ENCODE measurements around the gene SLC9A1. TPM values are rescaled to one million over a fixed set of nuclear protein-coding genes. Genes with fewer than 3 reads are reported as not detected.
"Not testable (repeated sequence)": the region's sequence is repeated elsewhere in the genome, so short reads cannot be mapped to it uniquely, and the experiment has no call there.

Gene SLC9A1
- 10 to 100 TPM; 16.0 to 17.8 TPM for total RNA-seq

DNA sequence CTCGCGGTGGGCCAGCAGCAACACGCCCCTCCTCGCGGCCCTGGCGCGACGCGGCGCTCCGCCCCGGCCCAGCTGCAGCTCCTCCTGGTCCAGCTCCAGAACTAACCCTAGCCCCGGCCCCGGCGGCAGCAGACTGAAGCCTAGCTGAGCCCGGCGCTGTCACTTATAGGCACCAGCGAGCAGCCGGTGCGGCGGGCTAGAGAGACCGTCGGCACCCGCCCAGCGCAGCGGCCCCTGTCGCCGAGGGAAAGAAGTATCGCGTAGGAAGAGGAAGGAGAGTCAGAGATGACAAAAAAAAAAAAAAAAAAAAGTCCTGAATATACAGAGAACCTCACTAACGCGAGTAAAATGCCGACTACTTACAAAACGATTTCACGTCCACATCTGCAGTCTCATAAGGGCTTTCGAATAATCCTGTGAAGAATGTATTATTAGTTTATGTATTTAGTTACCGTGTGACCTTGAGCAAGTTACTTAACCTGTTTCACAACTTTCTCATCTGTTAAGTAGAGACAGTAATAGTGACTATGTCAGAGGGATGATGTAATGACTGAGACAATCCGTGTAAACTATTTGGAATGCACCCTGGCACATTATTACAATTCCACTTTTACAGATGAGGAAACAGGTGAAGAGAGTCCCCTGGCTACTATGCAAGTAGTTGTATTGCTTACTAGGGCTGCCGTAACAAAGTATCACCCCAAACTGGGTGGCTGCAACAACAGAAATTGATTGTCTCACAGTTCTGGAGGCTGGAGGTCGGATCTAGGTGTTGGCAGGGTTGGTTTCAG lies at the start of gene SLC9A1:
TSS of gene SLC9A1 (minus strand) at position 135 of the 791 bp plus-strand sequence. CDS start 791 bp downstream, outside the sequence.
- Mint-ChIP-seq H3K36me3 (peaks cover 2% of the 10 kb centered on the region), H3K9me3 (no peaks in the 10 kb centered on the region), H3K4me3 (peak within 1 kb of the TSS; percentile 83), H3K27ac (peak within 1 kb of the TSS; percentile 97), H3K4me1 (ENCODE audit: low read depth) (peaks cover 42% of the 10 kb centered on the region), H3K27me3 (no peaks in the 10 kb centered on the region)
- ChIA-PET POLR2A (interaction anchor here (0.6 to 5.8 kb wide), 11 partner anchors 9 to 617 kb away, joined by 3 to 97 read pairs (median 4); partner anchors contain the start of genes STX12 and WDTC1), CTCF (interaction anchor here (0.5 to 2.5 kb wide), 26 partner anchors 9 to 326 kb away, joined by 3 to 18 read pairs (median 3); partner anchors contain the start of genes GPATCH3 and SYTL1)
- intact Hi-C loops (cut with micrococcal nuclease), result loop anchor here (1.0 to 2.0 kb wide), 4 partner anchors 16 to 167 kb away; partner anchors contain the start of genes TMEM222 and WDTC1
- peak; percentile 93 for DNase-seq

DNA sequence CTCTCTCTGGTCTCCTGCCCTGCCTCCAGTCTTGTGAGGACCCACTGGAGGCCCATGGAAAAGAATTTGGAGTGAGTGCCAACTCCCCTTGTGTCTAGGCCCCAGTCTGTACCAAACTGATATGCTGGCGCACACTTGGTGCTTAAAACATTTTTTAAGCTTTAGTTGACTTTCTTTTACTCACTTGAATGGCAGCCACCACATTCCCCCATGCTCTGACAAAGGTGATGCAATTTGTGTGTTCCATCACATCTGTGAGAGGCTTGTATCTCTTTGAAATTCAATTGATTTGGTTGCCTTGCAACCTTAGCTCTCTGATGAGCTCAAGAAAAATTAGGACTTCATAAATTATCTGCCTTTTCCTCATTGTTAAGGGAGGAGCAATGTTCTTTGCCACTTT lies 49.0 kb upstream of the SLC9A1 start:
- Mint-ChIP-seq H3K4me3 (no peak overlapping the region), H3K36me3 (no peaks in the 10 kb centered on the region), H3K27me3 (peaks cover 5% of the 10 kb centered on the region), H3K4me1 (ENCODE audit: low read depth) (no peaks in the 10 kb centered on the region), H3K27ac (no peak overlapping the region), H3K9me3 (no peaks in the 10 kb centered on the region)
- no peak for DNase-seq
- intact Hi-C loops (cut with micrococcal nuclease), result no loop called here
- POLR2A ChIA-PET, result no interaction called here
- CTCF ChIA-PET, result interaction anchor here (0.6 to 1.8 kb wide), 3 partner anchors 21 to 158 kb away, joined by 3 to 4 read pairs (median 3); no protein-coding TSS in a partner anchor

DNA sequence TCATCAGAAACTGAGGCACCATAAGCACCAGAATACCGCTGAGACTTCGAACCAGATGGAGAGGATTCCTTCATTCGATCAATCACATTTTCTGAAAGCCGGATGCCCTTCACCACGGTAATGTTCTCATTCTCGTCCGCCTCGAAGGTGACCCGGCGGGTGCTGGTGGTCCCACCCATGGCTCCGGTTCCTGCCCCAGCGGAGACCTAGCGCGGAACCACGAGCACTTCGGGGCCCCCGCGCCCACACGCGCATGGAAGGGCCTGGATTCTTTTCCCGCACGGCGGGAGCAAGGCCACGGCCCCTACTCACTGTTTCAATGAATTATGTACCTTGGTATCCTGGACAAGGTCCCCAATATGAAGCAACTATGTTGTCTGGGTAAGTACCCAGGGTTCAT lies 46.4 kb upstream of the SLC9A1 start:
- H3K9me3 Mint-ChIP-seq, result no peaks in the 10 kb centered on the region
- DNase-seq, result no peak
- peaks cover 4% of the 10 kb centered on the region for H3K4me1 Mint-ChIP-seq (ENCODE audit: low read depth)
- H3K27ac Mint-ChIP-seq, result no peak overlapping the region
- no peaks in the 10 kb centered on the region for H3K27me3 Mint-ChIP-seq
- H3K36me3 Mint-ChIP-seq, result no peaks in the 10 kb centered on the region
- H3K4me3 Mint-ChIP-seq, result no peak overlapping the region
- ChIA-PET CTCF (interaction anchor here (1.1 kb wide), 1 partner anchor 83 kb away, joined by 3 read pairs; no protein-coding TSS in a partner anchor), POLR2A (no interaction called here)
- intact Hi-C loops (cut with micrococcal nuclease), result no loop called here

DNA sequence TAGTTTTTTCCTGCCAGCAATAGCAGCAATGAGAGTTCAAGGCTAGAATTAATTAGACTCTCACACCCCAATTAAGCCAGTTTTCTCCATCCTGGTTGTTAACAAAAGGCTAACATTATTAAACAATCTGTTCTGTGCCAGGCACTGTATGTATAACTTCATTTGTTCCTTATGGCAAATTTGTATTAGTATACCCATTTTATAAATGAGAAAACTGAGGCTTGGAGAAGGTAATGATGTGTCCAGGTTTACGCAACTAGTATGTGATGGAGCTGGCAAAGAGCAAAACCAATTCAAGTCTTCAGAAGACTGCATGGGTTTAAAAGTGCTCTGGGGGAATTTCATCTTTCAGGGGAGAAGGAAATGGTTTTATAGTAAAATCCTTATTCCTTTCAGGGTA lies 38.3 kb upstream of the SLC9A1 start:
- DNase-seq, result no peak
- Mint-ChIP-seq H3K36me3 (no peaks in the 10 kb centered on the region), H3K27ac (no peak overlapping the region), H3K27me3 (no peaks in the 10 kb centered on the region), H3K9me3 (no peaks in the 10 kb centered on the region), H3K4me1 (ENCODE audit: low read depth) (peaks cover 4% of the 10 kb centered on the region), H3K4me3 (no peak overlapping the region)
- ChIA-PET CTCF (interaction anchor here (1.1 kb wide), 1 partner anchor 91 kb away, joined by 3 read pairs; no protein-coding TSS in a partner anchor), POLR2A (no interaction called here)
- intact Hi-C loops (cut with micrococcal nuclease), result no loop called here

DNA sequence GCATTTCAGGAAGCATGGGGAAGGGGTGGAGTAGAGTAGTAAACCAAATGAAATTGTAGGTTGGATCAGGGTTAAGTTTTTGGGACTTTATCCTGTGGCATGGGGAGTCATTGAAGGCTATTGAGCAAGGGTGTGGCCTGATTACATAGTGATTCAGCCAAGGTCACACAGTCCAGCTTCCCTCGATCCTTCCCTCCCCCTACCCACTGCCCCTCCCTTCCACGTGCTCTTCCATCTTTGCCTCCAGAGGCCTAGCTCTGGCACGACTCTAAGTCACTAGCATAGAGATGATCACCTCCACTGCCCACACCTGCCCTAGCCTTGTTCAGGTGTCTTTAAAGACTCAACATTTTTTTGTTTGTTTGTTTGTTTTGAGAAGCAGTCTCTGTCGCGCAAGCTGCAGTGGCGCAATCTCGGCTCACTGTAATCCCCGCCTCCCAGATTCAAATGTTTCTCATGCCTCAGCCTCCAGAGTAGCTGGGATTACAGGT lies 37.2 kb upstream of the SLC9A1 start:
- DNase-seq, result no peak
- intact Hi-C loops (cut with micrococcal nuclease), result no loop called here
- H3K9me3 Mint-ChIP-seq, result no peaks in the 10 kb centered on the region
- ChIA-PET POLR2A (no interaction called here), CTCF (no interaction called here)
- no peaks in the 10 kb centered on the region for H3K4me1 Mint-ChIP-seq (ENCODE audit: low read depth)
- no peak overlapping the region for H3K27ac Mint-ChIP-seq
- no peak overlapping the region for H3K4me3 Mint-ChIP-seq
- H3K36me3 Mint-ChIP-seq, result no peaks in the 10 kb centered on the region
- no peaks in the 10 kb centered on the region for H3K27me3 Mint-ChIP-seq

DNA sequence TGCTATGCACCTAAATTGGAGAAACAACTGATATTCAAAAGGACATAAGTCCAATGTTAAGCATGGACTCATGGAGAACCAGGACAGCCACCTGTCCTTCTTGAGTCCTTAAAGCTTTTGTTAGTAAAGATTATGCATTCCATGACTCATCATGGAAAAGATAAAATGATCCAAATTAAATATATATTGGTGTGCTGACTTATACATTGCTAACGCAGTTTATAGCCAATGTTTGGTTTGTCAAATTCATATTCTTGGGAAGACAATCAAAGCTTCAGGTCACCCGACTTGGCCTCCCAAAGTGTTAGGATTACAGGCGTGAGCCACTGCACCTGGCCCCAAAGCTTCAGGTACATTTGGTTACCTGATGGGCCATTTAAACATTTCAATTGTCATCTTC lies 29.7 kb upstream of the SLC9A1 start:
- peaks cover 15% of the 10 kb centered on the region for H3K9me3 Mint-ChIP-seq
- H3K27ac Mint-ChIP-seq; DNase-seq; H3K4me1 Mint-ChIP-seq (ENCODE audit: low read depth); POLR2A ChIA-PET; H3K4me3 Mint-ChIP-seq; H3K36me3 Mint-ChIP-seq; H3K27me3 Mint-ChIP-seq; intact Hi-C loops (cut with micrococcal nuclease): not testable (repeated sequence)
- CTCF ChIA-PET, result interaction anchor here (1.0 to 1.2 kb wide), 2 partner anchors 13 to 82 kb away, joined by 4 to 6 read pairs; no protein-coding TSS in a partner anchor

DNA sequence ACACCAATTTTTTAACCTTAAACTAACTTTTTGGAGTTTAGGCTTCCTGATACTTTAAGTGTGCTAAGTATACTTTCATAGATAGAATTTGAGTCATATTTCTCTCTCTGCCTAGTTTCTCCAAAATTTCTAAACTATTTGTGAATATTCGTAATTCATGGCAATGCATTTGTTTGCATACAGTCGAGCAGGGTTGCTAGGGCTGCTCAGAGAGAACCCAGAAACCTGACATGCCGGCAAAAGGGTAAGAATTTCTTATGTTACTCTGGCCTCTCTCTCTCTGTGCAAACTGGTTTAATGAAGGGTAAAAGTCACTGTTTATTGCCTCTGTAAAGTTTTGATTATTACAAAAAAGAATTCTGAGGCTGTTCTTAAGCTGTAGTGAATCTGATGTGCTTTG lies 25.1 kb upstream of the SLC9A1 start:
- CTCF ChIA-PET, result no interaction called here
- Mint-ChIP-seq H3K27me3 (no peaks in the 10 kb centered on the region), H3K27ac (no peak overlapping the region), H3K9me3 (peaks cover 18% of the 10 kb centered on the region), H3K4me3 (no peak overlapping the region), H3K36me3 (peaks cover 2% of the 10 kb centered on the region), H3K4me1 (ENCODE audit: low read depth) (no peaks in the 10 kb centered on the region)
- intact Hi-C loops (cut with micrococcal nuclease), result no loop called here
- DNase-seq, result no peak
- POLR2A ChIA-PET, result no interaction called here

DNA sequence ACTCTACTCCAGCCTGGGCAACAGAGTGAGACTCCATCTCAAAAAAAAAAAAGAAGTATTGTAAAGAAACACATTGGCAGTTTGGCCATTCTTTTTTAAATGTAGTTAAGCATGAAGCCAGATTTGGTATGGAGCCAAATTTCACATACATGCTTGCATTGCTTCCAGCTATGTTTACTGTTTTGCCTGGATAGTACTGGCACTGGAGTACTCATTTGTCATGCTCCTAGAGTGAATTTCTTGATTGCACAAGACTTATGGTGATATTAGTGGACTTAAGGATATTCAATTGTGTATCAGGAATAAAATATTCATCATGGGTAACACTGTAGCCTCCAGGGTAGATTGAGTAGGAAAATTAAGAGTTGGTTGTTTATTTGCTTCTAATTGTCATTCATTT lies 24.5 kb upstream of the SLC9A1 start:
- no peaks in the 10 kb centered on the region for H3K4me1 Mint-ChIP-seq (ENCODE audit: low read depth)
- H3K27ac Mint-ChIP-seq, result no peak overlapping the region
- intact Hi-C loops (cut with micrococcal nuclease), result no loop called here
- POLR2A ChIA-PET, result no interaction called here
- H3K36me3 Mint-ChIP-seq, result peaks cover 2% of the 10 kb centered on the region
- no peak for DNase-seq
- CTCF ChIA-PET, result interaction anchor here (0.6 kb wide), 1 partner anchor 135 kb away, joined by 4 read pairs; no protein-coding TSS in a partner anchor
- no peaks in the 10 kb centered on the region for H3K27me3 Mint-ChIP-seq
- peaks cover 18% of the 10 kb centered on the region for H3K9me3 Mint-ChIP-seq
- H3K4me3 Mint-ChIP-seq, result no peak overlapping the region

DNA sequence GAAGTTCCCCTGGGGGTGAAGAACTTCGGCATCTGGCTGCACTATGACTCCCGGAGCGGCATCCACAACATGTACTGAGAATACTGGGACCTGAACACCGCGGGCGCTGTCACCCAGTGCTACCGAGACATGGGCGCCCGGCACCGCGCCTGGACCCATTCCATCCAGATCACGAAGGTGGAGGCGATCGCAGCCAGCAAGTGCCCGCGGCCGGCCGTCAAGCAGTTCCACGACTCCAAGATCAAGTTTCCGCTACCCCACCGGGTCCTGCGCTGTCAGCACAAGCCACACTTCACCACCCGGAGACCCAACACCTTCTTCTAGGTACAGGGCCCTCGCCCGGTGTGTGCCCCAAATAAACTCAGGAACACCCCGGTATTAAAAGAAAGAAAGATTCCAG lies 22.0 kb upstream of the SLC9A1 start:
- CTCF ChIA-PET, result no interaction called here
- intact Hi-C loops (cut with micrococcal nuclease), result no loop called here
- DNase-seq, result no peak
- Mint-ChIP-seq H3K9me3 (peaks cover 10% of the 10 kb centered on the region), H3K4me1 (ENCODE audit: low read depth) (no peaks in the 10 kb centered on the region), H3K27ac (no peak overlapping the region), H3K4me3 (no peak overlapping the region), H3K27me3 (no peaks in the 10 kb centered on the region), H3K36me3 (no peaks in the 10 kb centered on the region)
- POLR2A ChIA-PET, result no interaction called here

DNA sequence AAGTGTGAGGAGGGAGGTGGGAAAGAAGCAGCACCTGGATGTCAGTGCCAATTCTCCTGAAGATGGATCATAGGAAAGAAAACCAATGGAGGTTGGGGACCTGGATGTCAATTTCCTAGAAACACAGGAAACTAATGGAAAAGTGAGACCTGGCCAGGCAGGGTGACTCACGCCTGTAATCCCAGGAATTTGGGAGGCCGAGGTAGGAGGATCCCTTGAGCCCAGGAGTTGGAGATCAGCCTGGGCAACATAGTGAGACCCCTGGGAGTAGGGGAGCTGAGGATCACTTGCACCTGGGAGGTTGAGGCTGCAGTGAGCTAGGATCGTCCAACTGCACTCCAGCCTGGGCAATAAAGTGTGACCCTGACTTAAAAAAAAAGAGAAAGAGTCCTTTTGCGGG lies 21.4 kb upstream of the SLC9A1 start:
- POLR2A ChIA-PET, result no interaction called here
- Mint-ChIP-seq H3K36me3 (no peaks in the 10 kb centered on the region), H3K9me3 (peaks cover 10% of the 10 kb centered on the region), H3K27ac (no peak overlapping the region), H3K27me3 (no peaks in the 10 kb centered on the region), H3K4me1 (ENCODE audit: low read depth) (no peaks in the 10 kb centered on the region), H3K4me3 (no peak overlapping the region)
- CTCF ChIA-PET, result no interaction called here
- DNase-seq, result no peak
- intact Hi-C loops (cut with micrococcal nuclease), result no loop called here

DNA sequence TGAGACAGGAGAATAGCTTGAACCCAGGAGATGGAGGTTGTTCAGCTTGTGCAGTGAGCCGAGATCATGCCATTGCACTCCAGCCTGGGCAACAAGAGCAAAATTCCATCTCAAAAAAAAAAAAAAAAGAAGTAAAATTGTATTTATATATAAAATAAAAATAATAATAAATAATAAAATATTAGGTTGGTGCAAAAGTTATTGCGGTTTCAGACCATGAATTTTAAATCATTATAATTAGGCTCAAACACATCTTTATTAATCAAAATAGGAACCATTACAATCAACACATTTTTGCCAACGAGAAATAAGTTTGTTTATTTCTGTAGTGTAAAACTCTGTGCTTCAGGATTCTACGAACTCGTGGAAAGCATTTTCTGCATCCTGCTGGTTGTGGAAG lies 18.1 kb upstream of the SLC9A1 start:
- DNase-seq; H3K9me3 Mint-ChIP-seq; H3K4me3 Mint-ChIP-seq; intact Hi-C loops (cut with micrococcal nuclease); H3K4me1 Mint-ChIP-seq (ENCODE audit: low read depth); POLR2A ChIA-PET; H3K27ac Mint-ChIP-seq; H3K36me3 Mint-ChIP-seq; H3K27me3 Mint-ChIP-seq: not testable (repeated sequence)
- CTCF ChIA-PET, result interaction anchor here (0.9 kb wide), 1 partner anchor 129 kb away, joined by 3 read pairs; no protein-coding TSS in a partner anchor

DNA sequence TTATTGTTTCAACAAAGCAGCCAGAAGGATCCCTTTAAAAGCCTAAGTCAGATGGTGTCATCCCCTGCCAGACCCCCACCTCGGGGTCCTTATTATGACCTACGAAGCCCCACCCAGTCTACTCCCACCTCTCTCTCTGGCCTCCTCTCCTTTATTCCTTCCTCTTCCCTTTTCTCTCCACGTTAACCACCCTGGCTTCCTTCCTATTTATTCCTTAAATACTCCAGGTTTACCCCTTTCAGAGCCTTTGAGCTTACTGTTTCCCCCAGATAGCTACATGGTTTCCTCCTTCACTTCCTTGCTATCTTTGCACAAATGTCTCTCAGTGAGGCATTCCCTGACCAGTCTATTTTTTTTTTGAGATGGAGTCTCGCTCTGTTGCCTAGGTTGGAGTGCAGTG lies 12.0 kb upstream of the SLC9A1 start:
- DNase-seq, result no peak
- no peaks in the 10 kb centered on the region for H3K9me3 Mint-ChIP-seq
- H3K36me3 Mint-ChIP-seq, result no peaks in the 10 kb centered on the region
- intact Hi-C loops (cut with micrococcal nuclease), result no loop called here
- ChIA-PET CTCF (no interaction called here), POLR2A (no interaction called here)
- no peak overlapping the region for H3K27ac Mint-ChIP-seq
- peaks cover 3% of the 10 kb centered on the region for H3K4me1 Mint-ChIP-seq (ENCODE audit: low read depth)
- no peaks in the 10 kb centered on the region for H3K27me3 Mint-ChIP-seq
- no peak overlapping the region for H3K4me3 Mint-ChIP-seq
